GM19328 (cell line): ENCODE measurements around the gene MBD3L2B.

ENCODE experiments used
- ATAC-seq: cut with Tn5 transposase; IDR thresholded peaks from one replicate; pipeline ENCODE4 v1.9.1; 2021; ENCODE audit warnings: mild to moderate bottlenecking, moderate library complexity; ENCODE audit not compliant: unreplicated experiment

The MBD3L2B gene

DNA sequence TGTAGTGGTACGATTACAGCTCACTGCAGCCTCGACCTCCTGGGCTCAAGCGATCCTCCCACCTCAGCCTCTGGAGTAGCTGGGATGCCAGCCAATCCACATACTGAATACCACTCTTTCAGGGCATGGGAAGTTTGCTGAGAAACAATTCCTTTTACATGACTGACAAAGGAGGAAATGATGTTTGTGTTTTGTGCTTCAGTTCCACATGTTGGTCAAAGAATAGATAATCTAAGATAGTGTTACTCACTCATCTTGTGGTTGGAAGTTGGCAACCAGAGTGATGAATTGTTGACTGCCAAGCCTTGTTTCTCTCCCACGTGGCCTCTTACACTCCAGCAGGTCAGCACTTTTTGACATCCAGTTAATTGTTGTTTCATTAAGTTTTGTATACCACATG, 7.6 kb downstream of the MBD3L2B start:
- ATAC-seq = no peak

- no peak for ATAC-seq
These were observed 10.3 kb downstream of the MBD3L2B start for GRCh38 chr19:7010722-7011593.

GRCh38 chr19:7007859-7008258, 13.4 kb downstream of the MBD3L2B start:
- no peak for ATAC-seq

DNA sequence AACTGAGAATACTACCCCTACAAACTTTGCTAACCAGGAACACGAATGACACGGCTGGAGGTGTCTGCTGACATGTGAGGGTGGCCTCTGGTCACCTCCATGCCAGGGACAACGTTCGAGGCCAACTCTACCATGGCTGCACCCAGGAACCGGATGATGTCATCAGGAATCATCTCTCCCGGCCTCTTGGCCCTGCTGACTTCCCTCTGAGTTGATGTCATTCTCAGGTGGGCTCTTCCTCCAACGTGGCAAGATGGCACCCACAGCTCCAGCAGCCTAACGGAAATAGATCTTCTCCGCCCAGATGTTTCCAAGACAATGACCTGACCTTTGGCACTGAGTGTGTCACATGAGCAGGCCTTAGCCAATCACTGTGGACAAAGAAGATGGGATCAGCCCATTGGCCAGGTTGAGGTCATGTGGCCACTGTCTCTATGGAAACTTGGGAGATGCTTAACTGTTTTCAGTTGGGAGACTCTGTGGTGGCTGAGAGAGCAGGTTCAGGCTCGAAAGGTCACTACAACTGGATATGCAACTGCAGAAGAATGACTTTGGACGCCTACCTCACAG, 15.0 kb downstream of the MBD3L2B start:
- no peak for ATAC-seq

- no peak for ATAC-seq
These were observed 16.8 kb downstream of the MBD3L2B start for GRCh38 chr19:7004313-7004931.

GRCh38 chr19:7000816-7001215, 20.4 kb downstream of the MBD3L2B start:
- ATAC-seq = no peak

GRCh38 chr19:7000333-7000732, 20.9 kb downstream of the MBD3L2B start:
- ATAC-seq = no peak

GRCh38 chr19:6999933-7000332, 21.3 kb downstream of the MBD3L2B start:
- no peak for ATAC-seq

GRCh38 chr19:6997679-6998445, 23.4 kb downstream of the MBD3L2B start:
- no peak for ATAC-seq

GRCh38 chr19:6996810-6997209, 24.4 kb downstream of the MBD3L2B start:
- no peak for ATAC-seq

GRCh38 chr19:6995054-6995453, 26.2 kb downstream of the MBD3L2B start:
- ATAC-seq = no peak

DNA sequence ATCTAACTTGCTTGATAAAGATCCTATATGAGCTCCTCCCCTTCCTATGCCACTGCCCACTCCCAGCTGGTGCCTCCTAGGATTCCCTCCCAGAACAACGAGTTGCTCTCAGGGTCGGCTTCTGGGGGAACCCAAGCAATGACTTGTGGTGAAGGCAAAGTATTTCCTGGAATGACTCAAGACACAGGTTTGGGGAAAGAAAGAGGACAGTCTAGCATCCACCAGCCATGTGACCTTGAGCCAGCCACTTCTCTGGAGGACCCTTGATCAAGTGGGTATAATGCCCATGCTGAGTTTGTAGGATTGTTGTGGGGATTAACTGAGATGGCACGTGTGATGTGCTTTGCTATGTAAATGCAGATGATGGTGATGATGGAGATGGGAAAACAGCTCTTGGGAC, 33.0 kb downstream of the MBD3L2B start:
- ATAC-seq = no peak

- ATAC-seq = no peak
These were observed 33.4 kb downstream of the MBD3L2B start for GRCh38 chr19:6987850-6988249.

- ATAC-seq = no peak
These were observed 37.8 kb downstream of the MBD3L2B start for GRCh38 chr19:6983448-6983847.

DNA sequence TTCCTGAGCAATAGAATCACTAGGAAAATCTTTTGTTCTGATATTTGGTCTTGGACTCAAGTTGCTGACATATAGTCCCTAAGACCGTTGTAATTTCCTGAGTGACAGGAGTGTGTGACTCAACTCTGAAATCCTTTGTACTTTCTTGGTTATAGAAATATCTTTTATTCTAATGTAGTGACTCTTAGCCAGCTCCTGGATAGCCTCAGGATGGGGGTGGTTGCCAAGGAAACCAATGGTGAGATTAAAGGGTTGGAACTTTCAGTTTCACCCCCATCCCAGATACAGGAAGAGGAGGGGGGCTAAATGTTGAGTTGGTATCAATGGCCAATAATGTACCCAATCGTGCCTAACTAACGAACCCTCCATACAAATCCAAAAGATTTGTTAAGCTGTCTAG, 41.8 kb downstream of the MBD3L2B start:
- ATAC-seq = no peak

- ATAC-seq = no peak
These were observed 45.0 kb downstream of the MBD3L2B start for GRCh38 chr19:6976197-6976596.

DNA sequence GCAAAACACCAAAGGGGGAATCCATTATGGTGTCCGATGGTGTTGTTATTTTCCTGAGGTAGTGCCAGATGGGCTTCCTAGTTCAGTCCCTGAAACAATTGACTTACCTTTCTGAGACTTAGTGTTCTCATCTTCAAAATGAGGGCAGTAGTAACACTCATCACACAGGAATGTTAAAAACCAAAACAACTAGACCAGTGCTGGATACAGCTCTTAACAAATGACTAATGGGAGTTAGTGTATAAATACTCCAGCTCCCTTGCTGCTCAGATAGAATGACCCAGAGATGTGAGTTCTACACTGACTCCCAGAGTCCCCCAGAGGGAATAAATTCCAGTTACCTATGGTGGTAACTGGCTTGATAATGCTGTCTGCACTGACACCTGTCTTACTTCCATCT, 49.9 kb downstream of the MBD3L2B start:
- no peak for ATAC-seq

GRCh38 chr19:6970443-6970842, 50.8 kb downstream of the MBD3L2B start:
- no peak for ATAC-seq

DNA sequence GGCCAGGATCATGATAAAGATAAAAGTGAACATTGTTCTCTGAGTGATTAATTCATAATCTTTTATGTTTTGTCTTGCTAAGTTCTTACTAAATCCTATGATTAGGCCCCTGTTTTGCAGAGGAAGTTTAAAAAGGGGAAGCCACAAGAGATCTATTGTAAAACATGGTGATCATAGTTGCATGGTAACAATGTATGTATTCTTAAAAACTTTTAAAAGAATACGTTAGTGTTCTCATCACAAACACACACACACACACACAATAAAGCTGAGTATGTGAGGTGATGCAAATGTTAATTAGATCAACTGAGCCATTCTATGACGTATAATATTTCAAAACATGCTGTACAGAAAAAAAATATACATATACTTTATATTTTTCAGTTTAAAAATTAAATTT, 51.2 kb downstream of the MBD3L2B start:
- ATAC-seq = no peak

- ATAC-seq = no peak
These were observed 51.7 kb downstream of the MBD3L2B start for GRCh38 chr19:6969490-6969889.
